Sigmoid colon (tissue), 4 donors: ENCODE results near the gene TGM6.

Experiments used
- CTCF ChIP-seq, 4 experiments: fragments of 450-650 bp in 3 of 4; fragments of 200-600 bp in 1 of 4; IDR thresholded peaks; one replicate each; pipeline ENCODE4 v1.5.1; 2016 to 2019; ENCODE audit warnings: antibody characterized with exemption in 4 of 4, mild to moderate bottlenecking in 3 of 4, moderate library complexity in 2 of 4
- EP300 ChIP-seq, 4 donors: sonication (generic); formaldehyde crosslinking; IDR thresholded peaks; one replicate each; pipeline ENCODE4 v1.6.1; 2017; ENCODE audit warnings: antibody characterized with exemption in 4 of 4
- POLR2A ChIP-seq, 2 donors: fragments of 450-650 bp; IDR thresholded peaks; one replicate each; pipeline ENCODE4 v1.6.1; 2016; ENCODE audit warnings: antibody characterized with exemption in 2 of 2, mild to moderate bottlenecking in 2 of 2, moderate library complexity in 2 of 2
- POLR2AphosphoS5 ChIP-seq, 4 donors: sonication (generic); formaldehyde crosslinking; IDR thresholded peaks; one replicate each; pipeline ENCODE4 v1.6.1; 2017; ENCODE audit warnings: antibody characterized with exemption in 4 of 4

GRCh38 chr20:2417213-2417541, 36.5 kb downstream of the TGM6 start:
- TF ChIP-seq POLR2A (IDR thresholded peaks at IDR 0.05) (no peak), CTCF (IDR thresholded peaks at IDR 0.05) (no peak), POLR2AphosphoS5 (IDR thresholded peaks at IDR 0.05) (no peak), EP300 (IDR thresholded peaks at IDR 0.05) (no peak)
